Coronary artery (tissue), 2 donors: ENCODE measurements around the gene SF3A1.

Experiments used
- DNase-seq: peaks from one replicate; pipeline ENCODE4 v3.0.0-alpha.2; 2017; ENCODE audit warnings: low spot score
- H3K27ac ChIP-seq, 2 donors: fragments of 200-600 bp; sonication (generic); one replicate each; pipeline ENCODE4 v1.5.1; 2016 to 2019
- H3K4me3 ChIP-seq: fragments of 200-600 bp; sonication (generic); 2 replicates; pipeline ENCODE4 v1.5.1; 2016; ENCODE audit warnings: mild to moderate bottlenecking, moderate library complexity
- CTCF ChIP-seq: fragments of 200-600 bp; sonication (generic); IDR thresholded peaks from one replicate; pipeline ENCODE4 v1.5.1; 2019; ENCODE audit warnings: antibody characterized with exemption

SF3A1 gene

DNA sequence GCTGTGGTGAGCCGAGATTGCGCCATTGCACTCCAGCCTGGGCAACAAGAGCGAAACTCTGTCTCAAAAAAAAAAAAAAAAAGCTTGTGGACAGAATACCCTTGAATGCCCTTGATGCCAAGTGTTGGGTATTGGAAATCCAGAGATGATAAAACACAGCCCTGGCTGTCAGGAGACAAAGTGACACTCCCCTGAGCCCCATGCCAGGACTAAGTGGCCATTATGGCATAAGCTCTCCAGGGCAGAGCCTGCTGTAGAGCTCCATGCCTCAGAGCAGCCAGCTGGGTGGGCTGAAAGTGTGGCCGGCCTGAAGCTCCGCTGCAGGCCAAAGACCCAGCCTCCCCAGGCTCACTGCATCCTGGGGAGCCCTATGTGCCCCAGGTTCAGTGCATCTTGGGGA lies 25.6 kb upstream of the SF3A1 start:
- no peak overlapping the region for H3K27ac ChIP-seq
- DNase-seq: no peak
- TF ChIP-seq CTCF: no peak
- no peak overlapping the region for H3K4me3 ChIP-seq

DNA sequence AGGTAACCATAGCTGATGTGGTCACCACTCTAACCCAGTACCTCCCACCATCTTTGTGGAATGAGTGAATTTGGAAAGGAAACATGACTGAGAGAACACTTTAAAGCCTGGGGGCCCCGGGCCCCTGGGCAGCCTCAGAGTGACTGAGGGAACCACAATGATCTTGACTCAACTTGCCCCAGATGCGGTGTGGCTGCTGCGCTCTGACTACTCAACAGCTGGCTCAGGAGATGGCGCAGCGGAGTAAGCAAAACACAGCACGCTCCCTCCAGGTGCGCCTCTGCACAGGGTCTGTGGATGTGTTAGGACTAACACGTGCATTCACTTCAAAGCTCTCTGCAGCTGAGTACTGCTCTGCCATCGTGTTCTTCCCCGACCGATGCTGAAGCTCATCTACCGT lies 24.6 kb upstream of the SF3A1 start:
- TF ChIP-seq CTCF: no peak
- H3K4me3 ChIP-seq: no peak overlapping the region
- DNase-seq: no peak
- H3K27ac ChIP-seq: no peak overlapping the region

GRCh38 chr22:30380011-30380410 lies 23.3 kb upstream of the SF3A1 start:
- no peak overlapping the region for H3K4me3 ChIP-seq
- DNase-seq: no peak
- no peak for TF ChIP-seq CTCF
- H3K27ac ChIP-seq: no peak overlapping the region

- Histone ChIP-seq H3K4me3 (no peak overlapping the region), H3K27ac (no peak overlapping the region)
- no peak for DNase-seq
- no peak for TF ChIP-seq CTCF
These were observed 18.7 kb upstream of the SF3A1 start for GRCh38 chr22:30375312-30375849.

DNA sequence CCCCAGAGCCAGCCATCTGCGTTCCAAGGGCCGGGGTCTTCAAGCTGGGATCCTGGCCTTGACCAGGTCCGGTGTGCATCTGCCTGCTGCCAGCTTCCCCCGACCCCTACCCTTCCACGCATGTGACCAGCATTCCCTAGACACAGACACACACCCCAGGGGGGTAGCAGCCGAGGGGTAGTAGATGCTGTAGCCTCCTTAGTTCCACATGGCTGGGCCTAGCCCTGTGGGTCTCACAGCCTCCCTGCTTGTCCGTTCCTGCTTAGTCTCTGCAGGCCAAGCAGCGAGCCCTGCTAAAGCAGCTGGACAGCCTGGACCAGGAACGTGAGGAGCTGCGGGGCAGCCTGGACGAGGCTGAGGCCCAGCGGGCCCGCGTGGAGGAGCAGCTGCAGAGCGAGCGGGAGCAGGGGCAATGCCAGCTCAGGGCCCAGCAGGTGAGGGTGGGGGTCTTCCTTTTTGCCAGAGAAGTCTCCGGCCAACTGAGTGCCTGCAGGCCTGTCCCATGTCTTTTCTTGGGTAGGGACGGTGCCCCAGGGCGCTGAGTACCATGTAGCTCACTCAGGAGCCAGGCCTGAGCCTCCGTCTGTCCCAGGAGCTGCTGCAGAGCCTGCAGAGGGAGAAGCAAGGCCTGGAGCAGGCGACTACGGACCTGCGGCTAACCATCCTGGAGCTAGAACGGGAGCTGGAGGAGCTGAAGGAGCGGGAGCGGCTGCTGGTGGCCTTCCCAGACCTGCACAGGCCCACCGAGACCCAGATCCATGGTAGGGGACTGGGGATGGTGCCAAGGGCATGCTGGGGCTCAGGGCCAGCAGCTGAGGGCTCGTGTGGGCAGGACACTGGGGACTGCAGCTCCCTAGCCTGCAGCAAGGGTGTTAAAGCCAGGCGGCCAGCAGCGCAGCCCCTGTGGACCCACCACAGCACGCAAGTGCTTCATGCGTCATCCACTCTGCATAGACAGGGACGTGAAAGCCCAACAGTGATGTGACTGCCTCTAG lies 16.9 kb upstream of the SF3A1 start:
- no peak overlapping the region for H3K27ac ChIP-seq
- DNase-seq: no peak
- no peak for TF ChIP-seq CTCF
- no peak overlapping the region for H3K4me3 ChIP-seq

GRCh38 chr22:30372915-30373314 lies 16.2 kb upstream of the SF3A1 start:
- TF ChIP-seq CTCF: no peak
- Histone ChIP-seq H3K4me3 (no peak overlapping the region), H3K27ac (no peak overlapping the region)
- no peak for DNase-seq

DNA sequence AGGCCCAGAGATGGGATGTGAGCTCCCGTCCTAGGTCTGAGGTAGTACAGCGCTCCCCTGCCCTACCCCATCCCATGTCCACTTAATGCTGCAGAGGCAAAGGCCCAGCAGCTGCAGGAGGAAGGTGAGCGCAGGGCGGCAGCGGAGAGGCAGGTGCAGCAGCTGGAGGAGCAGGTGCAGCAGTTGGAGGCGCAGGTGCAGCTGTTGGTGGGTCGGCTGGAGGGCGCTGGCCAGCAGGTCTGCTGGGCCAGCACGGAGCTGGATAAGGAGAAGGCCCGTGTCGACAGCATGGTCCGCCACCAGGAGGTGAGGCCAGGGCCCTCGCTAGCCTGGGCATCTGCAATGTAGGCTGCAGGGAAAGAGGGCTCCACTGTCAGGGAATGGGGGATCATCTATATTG lies 15.3 kb upstream of the SF3A1 start:
- no peak for TF ChIP-seq CTCF
- Histone ChIP-seq H3K4me3 (no peak overlapping the region), H3K27ac (no peak overlapping the region)
- no peak for DNase-seq
